GM19043 (cell line): Measurements from ENCODE around the gene ACSM3.
"Not testable (repeated sequence)": the region's sequence is repeated elsewhere in the genome, so short reads cannot be mapped to it uniquely, and the experiment has no call there.

Experiments used
- ATAC-seq: cut with Tn5 transposase; IDR thresholded peaks from one replicate; pipeline ENCODE4 v1.9.1; 2021; ENCODE audit warnings: low read depth; ENCODE audit not compliant: unreplicated experiment

ACSM3 gene, protein sequence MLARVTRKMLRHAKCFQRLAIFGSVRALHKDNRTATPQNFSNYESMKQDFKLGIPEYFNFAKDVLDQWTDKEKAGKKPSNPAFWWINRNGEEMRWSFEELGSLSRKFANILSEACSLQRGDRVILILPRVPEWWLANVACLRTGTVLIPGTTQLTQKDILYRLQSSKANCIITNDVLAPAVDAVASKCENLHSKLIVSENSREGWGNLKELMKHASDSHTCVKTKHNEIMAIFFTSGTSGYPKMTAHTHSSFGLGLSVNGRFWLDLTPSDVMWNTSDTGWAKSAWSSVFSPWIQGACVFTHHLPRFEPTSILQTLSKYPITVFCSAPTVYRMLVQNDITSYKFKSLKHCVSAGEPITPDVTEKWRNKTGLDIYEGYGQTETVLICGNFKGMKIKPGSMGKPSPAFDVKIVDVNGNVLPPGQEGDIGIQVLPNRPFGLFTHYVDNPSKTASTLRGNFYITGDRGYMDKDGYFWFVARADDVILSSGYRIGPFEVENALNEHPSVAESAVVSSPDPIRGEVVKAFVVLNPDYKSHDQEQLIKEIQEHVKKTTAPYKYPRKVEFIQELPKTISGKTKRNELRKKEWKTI

DNA sequence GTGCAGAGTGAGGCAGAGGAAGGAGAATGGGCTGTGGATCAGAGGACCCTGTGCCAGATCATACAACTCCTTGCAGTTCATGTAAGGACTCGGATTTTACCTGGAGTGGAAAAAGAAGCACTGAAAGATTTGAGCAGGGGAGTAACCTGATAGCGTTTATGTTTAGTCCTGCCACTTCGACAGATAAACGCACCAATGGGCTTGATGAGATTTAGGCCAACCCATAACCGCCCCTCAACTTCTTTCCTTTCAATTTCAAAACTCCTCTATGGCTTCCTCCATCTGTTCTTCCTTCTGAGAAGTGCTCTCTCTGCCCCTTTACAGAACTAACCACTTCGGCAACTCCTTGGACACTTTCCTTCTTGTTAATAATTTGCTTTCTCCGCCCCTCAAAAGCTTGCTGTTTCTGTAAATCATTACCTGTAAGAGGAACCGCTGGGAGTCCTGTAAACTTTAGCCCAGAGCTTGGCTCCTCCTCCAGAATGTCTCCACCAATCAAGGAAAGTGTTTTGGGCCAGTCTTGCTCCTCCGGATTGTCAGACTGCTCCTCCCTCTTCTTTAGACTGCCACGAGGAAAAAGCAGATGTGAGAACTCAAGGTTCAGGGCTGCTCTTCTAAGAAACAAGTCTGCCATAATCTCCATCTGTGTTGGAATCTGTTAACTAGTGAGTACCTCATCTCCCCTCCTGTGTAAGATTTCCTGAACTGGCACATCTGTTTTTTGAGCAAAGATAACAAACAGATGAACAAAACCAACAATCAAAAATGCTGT is at the start of gene ACSM3:
ACSM3 (plus strand) TSS at position 554 of the 772 bp plus-strand sequence. CDS start 6,021 bp downstream, outside the sequence.
- ATAC-seq, result peak; percentile 94

DNA sequence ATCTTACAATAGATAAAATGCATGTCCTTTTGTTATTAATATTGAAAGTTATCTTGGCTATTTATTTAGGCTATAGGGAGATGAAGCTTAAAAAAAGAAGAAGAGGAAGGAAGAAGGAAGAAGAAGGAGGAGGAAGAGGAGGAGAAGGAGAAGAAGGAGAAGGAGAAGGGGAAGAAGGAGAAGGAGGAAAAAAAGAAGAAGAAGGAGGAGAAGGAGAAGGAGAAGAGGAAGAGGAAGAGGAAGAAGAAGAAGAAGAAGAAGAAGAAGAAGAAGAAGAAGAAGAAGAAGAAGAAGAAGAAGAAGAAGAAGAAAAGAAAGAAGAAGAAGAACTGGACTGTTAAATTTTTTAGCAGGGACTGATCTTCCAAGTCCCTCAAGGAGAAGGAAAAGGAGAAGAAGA is 46.1 kb upstream of the ACSM3 start:
- ATAC-seq, result not testable (repeated sequence)

DNA sequence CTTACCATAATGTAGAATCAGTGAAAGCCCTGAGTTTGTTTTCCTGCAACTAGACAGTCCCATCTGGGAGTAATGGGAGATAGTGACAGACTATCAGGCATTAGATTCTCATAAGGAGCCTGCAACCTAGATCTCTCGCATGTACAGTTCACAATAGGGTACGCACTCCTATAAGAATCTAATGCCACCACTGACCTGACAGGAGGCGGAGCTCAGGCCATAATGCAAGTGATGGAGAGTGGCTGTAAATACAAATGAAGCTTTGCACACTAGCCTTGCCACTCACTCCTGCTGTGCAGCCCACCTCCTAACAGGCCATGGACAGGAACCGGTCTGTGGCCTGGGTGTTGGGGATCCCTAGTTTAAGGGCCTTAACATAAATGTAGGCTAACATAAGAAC is 43.6 kb upstream of the ACSM3 start:
- no peak for ATAC-seq

DNA sequence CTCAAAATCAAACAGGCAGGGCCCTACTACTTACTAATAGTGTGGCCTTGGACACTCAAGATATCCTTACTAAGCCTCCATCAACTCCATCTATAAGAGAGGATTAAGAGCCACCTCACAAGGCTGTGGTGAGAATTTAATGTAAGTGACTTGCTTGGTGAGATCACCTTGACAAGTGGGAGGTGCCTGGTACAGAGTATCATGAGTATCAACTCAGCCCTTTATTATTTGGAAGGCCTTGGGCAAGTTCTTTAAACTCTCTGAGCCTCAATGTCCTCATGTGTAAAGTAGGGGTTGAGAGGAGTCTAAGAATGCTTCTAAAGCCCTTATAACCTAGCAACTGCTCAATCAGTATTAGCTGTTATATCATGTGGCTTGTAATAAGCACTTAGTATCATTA is 37.2 kb upstream of the ACSM3 start:
- no peak for ATAC-seq

DNA sequence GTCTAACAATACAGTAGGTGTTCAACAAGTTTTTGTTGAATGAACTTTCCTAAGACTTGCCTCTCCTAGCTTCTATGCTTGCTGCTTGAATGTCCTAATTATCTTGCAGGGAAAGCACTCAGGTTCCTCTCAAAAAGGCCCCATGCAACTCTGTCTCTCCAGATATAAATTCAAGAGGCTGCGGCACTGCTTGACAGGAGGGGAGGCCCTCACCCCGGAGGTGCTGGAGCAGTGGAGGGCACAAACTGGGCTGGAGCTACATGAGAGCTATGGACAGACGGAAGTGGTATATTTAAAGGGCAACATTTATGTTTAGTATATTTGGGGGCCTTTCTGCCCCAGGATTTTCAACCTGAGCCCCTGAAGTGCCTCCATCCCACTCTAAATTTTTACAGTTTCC is 36.6 kb upstream of the ACSM3 start:
- ATAC-seq, result no peak

DNA sequence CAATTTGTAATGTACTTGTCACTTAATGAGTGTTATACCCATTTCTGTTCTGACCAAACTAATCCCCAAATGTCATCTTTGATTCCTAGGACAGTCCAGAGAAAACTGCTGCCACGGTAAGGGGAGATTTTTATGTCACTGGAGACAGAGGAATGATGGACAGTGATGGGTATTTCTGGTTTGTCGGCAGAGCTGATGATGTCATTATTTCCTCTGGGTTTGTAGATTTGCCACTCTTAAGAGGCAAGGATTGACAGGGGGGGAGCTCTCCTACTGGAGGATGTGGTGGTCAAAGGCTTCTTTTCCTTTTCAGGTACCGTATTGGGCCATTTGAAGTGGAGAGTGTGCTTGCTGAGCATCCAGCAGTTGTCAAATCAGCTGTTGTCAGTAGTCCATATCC is 34.7 kb upstream of the ACSM3 start:
- no peak for ATAC-seq

DNA sequence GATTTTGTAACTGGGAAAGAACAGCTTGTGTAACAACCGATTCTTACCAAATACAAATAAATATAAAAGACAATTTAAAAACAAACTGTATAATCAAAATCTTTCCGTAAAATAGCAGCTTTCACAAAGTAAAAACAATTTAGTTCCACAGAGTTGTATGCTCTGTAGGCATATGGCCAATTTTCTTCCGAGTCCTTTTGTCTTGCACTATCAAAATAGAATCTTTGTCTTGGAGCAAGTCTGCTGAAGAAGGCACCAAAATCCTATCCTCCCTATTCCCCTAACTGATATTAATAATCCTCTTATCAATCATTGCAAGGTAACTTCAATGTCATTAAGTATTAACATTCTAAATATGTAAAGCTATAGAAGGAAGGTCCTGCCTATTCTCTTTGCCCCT is 29.8 kb upstream of the ACSM3 start:
- no peak for ATAC-seq

DNA sequence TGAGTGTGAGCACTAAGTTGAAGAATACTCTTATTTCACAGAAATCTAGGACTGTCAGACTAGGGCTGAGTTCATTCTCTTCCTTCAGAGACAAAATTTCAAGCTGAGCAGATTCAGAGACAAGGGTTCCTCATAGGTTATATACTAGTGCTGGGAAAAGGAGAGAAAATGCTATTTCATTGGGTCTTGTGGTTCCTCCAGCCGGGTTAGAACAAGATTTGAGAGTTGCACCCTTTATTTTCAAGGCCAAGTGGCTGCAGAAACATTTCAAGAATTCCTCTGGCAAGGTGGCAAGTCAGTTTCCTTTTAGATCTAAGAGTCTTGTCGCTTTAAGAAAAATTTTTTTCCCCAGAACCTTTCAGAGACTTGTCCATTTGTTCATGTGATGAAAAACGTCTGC is 29.0 kb upstream of the ACSM3 start:
- ATAC-seq, result no peak

DNA sequence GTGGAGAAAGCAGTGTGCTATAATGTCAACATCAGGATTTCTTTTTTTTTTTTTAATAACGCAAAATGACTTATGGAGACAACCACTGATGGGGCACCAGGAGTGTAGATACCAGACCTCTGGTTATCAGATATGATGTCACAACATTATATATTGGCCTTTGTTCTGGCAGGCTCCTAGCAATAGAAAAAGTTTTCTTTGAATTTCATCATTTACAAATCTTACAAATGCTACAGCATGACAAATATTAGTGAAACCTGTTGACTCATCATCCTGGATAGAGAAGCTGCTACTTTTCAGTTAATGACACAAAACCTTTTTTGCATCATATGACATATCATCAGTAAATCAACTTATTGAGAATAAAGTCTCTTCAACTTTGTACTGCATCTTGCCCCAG is 28.3 kb upstream of the ACSM3 start:
- ATAC-seq, result no peak

DNA sequence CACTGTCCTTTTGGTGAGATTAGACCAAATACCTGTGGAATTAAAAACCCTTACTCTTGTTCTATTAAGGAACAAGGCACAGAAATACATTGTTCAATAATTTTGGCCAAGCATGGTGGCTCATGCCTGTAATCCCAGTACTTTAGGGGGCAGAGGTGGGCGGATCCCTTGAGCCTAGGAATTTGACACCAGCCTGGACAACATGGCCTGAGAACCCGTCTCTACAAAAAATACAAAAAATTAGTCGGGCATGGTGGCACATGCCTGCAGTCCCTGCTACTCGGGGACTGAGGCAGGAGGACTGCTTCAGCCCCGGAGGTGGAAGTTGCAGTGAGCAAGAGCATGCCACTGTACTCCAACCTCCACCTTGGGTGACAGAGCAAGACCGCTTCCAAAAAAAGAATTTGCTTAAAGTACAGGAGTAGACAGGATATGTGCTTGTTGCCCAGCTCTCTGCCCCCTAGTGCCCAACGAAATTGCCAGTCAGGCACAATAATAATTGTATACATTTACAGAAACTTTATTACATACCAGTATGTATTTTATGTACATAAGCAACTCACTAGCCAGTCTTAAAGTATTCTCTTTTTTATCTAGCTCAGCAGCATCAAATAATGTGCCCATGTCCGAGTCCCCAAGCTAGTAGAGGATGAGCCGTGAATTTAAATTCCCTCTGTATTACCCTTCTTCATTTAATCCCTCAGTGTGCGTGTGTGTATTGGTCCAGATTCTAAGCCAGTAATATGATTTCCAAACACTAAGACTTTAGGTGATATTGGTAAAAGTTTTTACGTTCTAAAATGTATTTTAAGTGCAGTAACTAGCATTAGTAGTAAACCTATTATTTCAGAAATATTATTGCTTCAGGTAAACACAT is 23.6 kb upstream of the ACSM3 start:
- no peak for ATAC-seq

DNA sequence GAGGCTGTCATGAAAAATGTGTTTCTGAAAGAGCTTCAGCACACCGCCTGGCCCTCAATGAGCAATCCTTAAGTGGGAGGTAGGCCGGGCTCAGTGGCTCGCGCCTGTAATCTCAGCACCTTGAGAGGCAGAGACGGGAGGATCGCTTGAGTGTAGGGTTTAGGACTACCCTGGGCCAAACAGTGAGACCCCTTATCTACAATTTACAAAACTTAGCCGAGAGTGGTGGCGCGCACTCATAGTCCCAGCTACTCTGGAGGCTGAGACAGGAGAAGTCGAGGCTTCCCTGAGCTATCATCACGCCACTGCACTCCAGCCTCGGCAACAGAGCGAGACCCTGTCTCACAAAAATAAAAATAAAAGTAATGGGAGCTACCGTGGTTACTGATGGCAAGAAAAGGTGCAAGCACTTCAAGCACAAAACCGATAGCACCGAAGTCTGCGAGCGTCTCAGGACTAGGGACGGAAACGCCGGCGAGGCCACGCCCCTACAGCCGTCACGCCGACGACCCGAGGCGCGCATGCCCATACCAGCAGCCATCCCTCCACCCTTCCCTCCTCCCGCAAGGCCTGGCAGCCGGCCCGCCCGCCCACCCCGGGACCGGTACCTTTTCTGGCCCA is 22.8 kb upstream of the ACSM3 start:
- ATAC-seq, result peak; percentile 72

DNA sequence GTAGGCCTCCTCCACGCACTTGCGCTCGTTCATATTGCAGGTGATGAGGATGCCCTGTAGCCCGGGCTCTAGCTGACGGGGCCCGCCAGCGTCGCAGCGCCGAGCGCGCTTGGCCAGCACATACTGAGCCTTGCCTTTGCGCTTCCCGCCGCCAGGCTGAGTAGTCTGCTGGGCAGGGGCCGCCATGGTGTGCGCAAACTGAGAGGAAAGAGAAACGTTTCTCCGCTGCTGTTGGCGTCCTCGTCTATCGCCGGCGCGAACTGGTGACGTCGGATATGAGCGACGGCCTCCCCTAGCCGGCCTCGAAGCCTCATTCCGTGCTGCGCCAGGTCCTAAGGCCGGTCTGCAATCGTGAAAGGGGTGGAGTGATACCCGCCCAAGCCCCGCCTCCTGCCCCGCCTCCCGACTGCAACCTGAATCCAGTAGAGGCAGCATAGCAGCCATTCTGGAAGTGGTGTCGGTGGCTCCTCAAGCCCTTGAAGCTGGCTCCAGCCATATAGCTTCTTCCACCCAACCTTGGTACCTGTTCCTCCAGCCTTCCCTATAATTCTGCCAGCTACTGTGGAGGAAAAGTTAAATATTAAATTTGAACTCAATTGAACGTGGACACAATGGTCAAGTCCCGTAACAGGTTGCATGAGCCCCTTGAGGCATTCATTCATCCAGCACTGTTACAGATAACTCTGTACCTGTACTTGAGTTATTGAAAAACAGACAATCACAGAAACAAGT is 22.1 kb upstream of the ACSM3 start, which contains the start of gene THUMPD1:
THUMPD1 (minus strand) TSS at position 265 of the 732 bp plus-strand sequence; CDS start at position 186, 79 bp downstream.
- ATAC-seq, result peak; percentile 73

DNA sequence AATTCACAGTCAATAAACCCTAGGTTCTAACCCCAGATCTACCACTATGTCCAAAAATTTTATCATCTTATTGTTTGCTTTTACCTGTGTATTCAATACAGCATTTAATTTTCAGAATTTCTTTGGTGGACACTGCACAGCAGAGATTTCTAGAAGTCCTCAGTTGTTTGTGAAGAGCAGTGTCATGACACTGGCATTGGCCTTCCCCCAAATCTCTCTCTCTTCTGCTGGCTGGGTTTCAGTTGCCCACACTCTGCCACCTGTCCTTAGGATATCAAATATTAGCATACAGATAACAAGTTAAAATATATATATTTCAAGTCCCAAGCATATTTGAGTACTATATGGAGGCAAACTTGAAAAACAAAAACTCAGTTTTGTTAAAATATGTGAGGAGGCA is 20.2 kb upstream of the ACSM3 start:
- ATAC-seq, result no peak

DNA sequence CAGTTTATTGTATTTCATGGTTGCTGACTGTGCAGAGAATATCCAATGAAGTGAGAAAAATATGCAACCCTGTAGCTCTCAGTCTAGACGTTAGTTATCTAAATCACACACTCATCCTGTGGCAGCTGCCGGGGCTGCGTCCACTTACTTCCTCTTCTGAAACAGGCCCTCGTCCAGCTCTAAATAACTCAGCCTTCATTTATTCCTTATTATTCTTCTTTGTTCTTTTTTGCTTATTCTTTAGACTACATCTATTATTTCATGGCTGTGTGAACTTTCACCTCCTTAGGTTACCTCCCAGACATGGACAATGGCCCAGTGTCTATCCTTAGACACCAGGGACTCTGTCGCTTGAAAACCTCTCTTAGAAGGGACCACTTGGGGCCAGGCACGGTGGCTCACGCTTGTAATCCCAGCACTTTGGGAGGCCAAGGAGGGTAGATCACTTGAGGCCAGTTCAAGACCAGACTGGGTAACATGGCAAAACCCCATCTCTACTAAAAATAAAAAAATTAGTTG is 18.8 kb upstream of the ACSM3 start:
- ATAC-seq, result no peak

DNA sequence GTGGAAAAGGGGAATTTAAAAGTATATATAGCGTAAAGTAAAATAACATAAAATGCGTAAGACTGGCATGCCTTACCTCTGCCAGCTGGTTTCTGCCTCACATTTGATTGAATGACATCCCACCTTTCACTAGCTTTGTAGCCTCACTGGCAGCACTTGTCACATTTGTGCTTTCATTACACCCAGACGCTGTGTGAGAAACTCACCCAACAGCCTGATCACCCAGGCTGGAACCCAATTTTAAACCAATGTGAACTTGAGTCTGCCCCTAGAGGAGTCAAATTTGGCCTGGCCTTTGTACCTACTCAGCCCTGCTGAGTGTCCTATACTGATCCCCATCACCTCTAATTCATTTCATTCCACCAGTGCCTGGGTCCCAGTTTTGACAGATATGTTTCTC is 17.4 kb upstream of the ACSM3 start:
- ATAC-seq, result no peak

DNA sequence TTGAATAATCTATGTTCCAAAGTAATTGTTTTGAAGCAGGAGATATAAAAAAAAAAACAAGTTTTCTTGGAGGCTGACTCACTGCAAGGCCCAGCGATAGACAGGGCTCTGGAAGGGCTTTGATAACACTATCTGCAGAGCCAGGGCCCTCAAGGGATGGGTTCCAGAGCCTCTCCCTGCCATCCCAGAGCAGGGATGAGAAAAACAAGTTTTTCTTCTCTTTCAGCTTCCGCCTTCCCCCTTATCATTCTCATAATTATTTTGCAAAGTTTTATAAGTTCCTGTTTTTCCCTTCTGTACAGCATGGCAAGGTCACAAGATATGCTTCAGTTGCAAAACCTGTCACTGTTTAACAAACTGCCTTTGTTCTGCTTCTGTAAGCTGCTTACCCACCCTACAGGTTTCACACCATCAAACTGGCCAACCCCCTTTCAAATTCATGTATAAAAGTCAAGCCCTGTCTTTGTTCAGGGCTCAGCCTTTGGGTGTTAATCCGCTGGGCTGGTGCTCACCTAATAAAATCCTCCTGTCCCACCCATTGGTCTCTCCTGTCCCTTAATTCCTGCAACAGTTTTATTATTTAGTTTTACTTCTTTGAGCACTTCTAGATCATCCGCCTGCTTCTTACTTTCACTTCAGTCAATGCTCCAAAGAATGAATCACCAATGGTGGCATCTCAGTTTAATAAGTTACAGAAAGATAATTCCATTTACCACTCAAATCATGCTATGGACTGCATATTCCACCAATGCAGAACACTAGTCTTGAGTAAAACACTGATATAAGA is 16.6 kb upstream of the ACSM3 start:
- peak; percentile 72 for ATAC-seq

DNA sequence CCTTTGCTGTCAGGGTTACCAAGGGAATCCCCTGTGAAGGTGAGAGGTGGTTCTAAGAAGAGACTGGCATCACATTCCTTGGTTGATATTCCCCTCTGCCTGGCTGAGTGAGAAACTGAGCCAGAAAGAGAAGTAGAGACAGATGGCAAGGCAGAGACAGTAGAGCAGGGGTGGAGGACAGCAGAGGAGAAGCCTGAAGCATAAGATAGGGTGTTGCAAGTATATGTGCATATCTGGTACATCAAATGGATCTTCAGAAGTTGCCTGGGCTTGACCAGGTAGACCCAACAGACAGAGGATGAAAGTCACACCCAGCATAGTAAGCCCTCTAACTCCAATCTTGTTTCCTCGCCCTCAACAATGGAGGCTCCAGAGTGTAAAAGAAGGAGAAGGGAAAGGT is 14.3 kb upstream of the ACSM3 start:
- no peak for ATAC-seq

DNA sequence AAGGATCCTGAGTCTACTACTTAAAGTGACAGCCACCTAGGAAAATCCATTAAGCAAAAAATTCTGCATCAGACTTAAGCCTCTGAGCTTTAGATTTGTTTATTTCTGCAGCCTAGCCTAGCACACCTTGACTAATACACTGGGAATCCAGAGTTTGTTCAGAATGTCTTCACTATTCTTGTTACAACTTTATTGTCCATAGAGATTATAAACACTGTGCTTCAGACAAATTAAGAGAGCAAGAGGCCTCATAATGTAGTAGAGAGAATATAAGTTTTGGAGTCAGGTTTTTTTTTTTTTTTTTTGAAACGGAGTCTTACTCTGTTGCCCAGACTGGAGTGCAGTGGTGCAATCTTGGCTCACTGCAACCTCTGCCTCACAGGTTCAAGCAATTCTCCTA is 13.3 kb upstream of the ACSM3 start:
- no peak for ATAC-seq
